Esophagus squamous epithelium (tissue), 5 donors: ENCODE results near the gene EPHA6. TPM values are rescaled to one million over a fixed set of nuclear protein-coding genes. Genes with fewer than 3 reads are reported as not detected.

Experiments
- DNase-seq: peaks from one replicate; lab custom pipeline; 2025; lab: John Stamatoyannopoulos, UW
- H3K27ac ChIP-seq, 4 donors: fragments of 200-600 bp; sonication (generic); one replicate each; pipeline ENCODE4 v1.5.1; 2016 to 2019; ENCODE audit warnings: mild to moderate bottlenecking in 1 of 4
- H3K27me3 ChIP-seq, 4 donors: fragments of 200-600 bp; sonication (generic); 1 replicate in 3 of 4; 2 replicates in 1 of 4; pipeline versions ENCODE4 v1.5.1 to v1.6.0; 2017 to 2021; ENCODE audit warnings: antibody characterized with exemption in 1 of 4
- H3K36me3 ChIP-seq, 3 donors: fragments of 200-600 bp; sonication (generic); one replicate each; pipeline ENCODE4 v1.5.1; 2016 to 2019
- H3K4me1 ChIP-seq, 3 donors: fragments of 200-600 bp; sonication (generic); one replicate each; pipeline ENCODE4 v1.5.1; 2017 to 2019
- H3K4me3 ChIP-seq, 4 donors: fragments of 200-600 bp; sonication (generic); 1 replicate in 3 of 4; 2 replicates in 1 of 4; pipeline ENCODE4 v1.5.1; 2016 to 2019; ENCODE audit warnings: mild to moderate bottlenecking in 2 of 4, moderate library complexity in 1 of 4
- H3K9me3 ChIP-seq, 3 donors: fragments of 200-600 bp; sonication (generic); one replicate each; pipeline ENCODE4 v1.5.1; 2016 to 2019
- CTCF ChIP-seq, 6 experiments: fragments of 450-650 bp in 4 of 6; fragments of 200-600 bp in 2 of 6; sonication (generic) in 2 of 6; IDR thresholded peaks; one replicate each; pipeline ENCODE4 v1.5.1; 2016 to 2019; ENCODE audit warnings: antibody characterized with exemption in 6 of 6, mild to moderate bottlenecking in 4 of 6, moderate library complexity in 4 of 6
- POLR2A ChIP-seq, 4 donors: fragments of 450-650 bp; IDR thresholded peaks; one replicate each; pipeline ENCODE4 v1.6.1; 2017; ENCODE audit warnings: antibody characterized with exemption in 4 of 4, mild to moderate bottlenecking in 4 of 4, moderate library complexity in 3 of 4
- WGBS, 2 donors: methylation state at CpG; one replicate each; pipeline ENCODE4 v1.1.5; 2018; 5-methylcytosine and 5-hydroxymethylcytosine counted together
- intact Hi-C: fragments of 100-400 bp; cut with DNase I; formaldehyde crosslinking; loops from one replicate; pipeline ENCODE4 v1.15.0; 2022
- total RNA-seq, 4 donors: library from RNA; depleted of rRNA; stranded (reverse); fragments of >200 nt; gene quantifications; one replicate each; pipeline ENCODE4 v1.1.0, GENCODE V29; 2016
- donor health status: DM: yes; HTN: yes; CAD: no.

Gene EPHA6
- total RNA-seq, 4 donors from 2014 or later = 0.34 to 2.9 (median 1.5) TPM

GRCh38 chr3:97177242-97177641 lies 362.8 kb downstream of the EPHA6 start:
- Histone ChIP-seq H3K4me3 (no peak overlapping the region), H3K27ac (no peak overlapping the region), H3K36me3 (no peaks in the 10 kb centered on the region), H3K4me1 (no peaks in the 10 kb centered on the region), H3K27me3 (no peaks in the 10 kb centered on the region), H3K9me3 (peaks cover 0 to 10% (median 0%) of the 10 kb centered on the region in 3 donors)
- intact Hi-C loops = no loop called here
- no peak for DNase-seq
- TF ChIP-seq POLR2A (IDR thresholded peaks at IDR 0.05) (no peak), CTCF (IDR thresholded peaks at IDR 0.05) (no peak)

DNA sequence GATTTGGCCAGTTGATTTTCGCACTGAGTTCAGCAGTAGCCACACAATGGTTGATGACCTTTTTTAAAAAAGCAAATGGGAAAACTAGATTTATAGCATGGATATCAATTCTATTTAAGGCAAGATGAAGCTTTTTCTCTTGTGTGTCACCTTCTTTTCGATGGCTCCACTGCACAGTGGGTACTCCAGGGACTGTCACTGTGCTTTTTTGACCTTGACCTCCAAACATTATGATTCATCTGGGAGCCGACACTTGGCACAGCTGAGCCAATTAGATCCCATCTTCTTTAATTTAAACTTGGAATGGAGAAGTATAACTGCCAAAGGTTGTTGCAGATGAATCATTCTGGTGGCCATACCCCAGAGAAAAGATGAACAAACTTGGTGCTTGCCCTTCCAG lies 367.3 kb downstream of the EPHA6 start:
- Histone ChIP-seq H3K4me1 (no peaks in the 10 kb centered on the region), H3K27ac (no peak overlapping the region), H3K36me3 (no peaks in the 10 kb centered on the region), H3K27me3 (no peaks in the 10 kb centered on the region), H3K4me3 (no peak overlapping the region), H3K9me3 (peaks cover 0 to 10% (median 0%) of the 10 kb centered on the region in 3 donors)
- DNase-seq = no peak
- intact Hi-C loops = no loop called here
- 61 to 64% methylated on average over 3 of the region's 3 CpGs for WGBS, 2 donors
- no peak for TF ChIP-seq CTCF (IDR thresholded peaks at IDR 0.05)
- TF ChIP-seq POLR2A (IDR thresholded peaks at IDR 0.05) = no peak

DNA sequence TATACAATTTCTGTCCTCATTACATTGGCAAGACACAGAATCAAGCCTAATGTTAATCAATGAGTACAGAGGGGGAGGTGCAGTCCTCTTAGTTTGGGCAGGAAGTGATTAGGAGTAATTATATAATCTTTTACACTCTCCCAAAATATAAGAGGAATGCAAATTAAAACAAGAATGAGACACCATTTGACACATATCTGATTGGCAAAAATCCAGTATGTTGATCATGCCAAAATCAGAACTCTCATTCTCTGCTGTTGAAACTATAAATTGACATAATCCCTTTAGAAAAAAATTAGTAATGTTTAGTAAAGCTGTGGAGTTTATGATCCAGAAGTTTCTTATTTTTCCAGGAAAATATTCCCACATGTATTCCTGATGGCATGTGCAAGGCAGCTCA lies 373.4 kb downstream of the EPHA6 start:
- H3K4me3 ChIP-seq = no peak overlapping the region
- H3K36me3 ChIP-seq = no peaks in the 10 kb centered on the region
- no peaks in the 10 kb centered on the region for H3K27me3 ChIP-seq
- intact Hi-C loops = no loop called here
- H3K9me3 ChIP-seq = no peaks in the 10 kb centered on the region
- no peak for DNase-seq
- H3K27ac ChIP-seq = no peak overlapping the region
- no peaks in the 10 kb centered on the region for H3K4me1 ChIP-seq
- TF ChIP-seq CTCF (IDR thresholded peaks at IDR 0.05) (no peak), POLR2A (IDR thresholded peaks at IDR 0.05) (no peak)

- no peak overlapping the region for H3K4me3 ChIP-seq
- intact Hi-C loops = no loop called here
- TF ChIP-seq POLR2A (IDR thresholded peaks at IDR 0.05) (no peak), CTCF (IDR thresholded peaks at IDR 0.05) (no peak)
- no peaks in the 10 kb centered on the region for H3K4me1 ChIP-seq
- H3K36me3 ChIP-seq = no peaks in the 10 kb centered on the region
- WGBS, 2 donors = 63 to 67% methylated on average over 2 of the region's 2 CpGs
- no peak for DNase-seq
- no peak overlapping the region for H3K27ac ChIP-seq
- H3K9me3 ChIP-seq = no peaks in the 10 kb centered on the region
- no peaks in the 10 kb centered on the region for H3K27me3 ChIP-seq
Observed at GRCh38 chr3:97189835-97190234, 375.4 kb downstream of the EPHA6 start.

DNA sequence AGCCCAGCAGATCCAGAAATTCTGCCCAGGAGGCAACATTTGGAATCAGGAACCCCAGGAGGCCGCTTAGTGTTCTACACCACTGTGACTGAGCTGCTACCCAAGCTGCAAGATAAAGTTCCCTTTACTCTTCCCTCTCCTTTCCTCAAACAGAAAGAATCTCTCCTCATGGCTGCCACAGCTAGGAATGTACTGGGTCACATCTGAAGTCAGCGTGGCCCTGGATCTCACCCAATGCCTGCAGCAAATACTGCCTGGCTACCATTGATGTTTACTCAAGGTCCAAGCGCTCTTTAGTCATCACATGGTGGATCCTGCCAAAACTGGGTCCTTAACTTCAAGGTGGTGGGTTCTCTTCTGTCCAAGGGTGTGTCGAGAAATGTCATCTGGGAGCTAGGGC lies 382.7 kb downstream of the EPHA6 start:
- WGBS, 2 donors = 71 to 75% methylated on average over 4 of the region's 4 CpGs
- intact Hi-C loops = no loop called here
- no peak for DNase-seq
- Histone ChIP-seq H3K36me3 (no peaks in the 10 kb centered on the region), H3K27me3 (no peaks in the 10 kb centered on the region), H3K27ac (no peak overlapping the region), H3K9me3 (no peaks in the 10 kb centered on the region), H3K4me1 (no peaks in the 10 kb centered on the region), H3K4me3 (no peak overlapping the region)
- TF ChIP-seq POLR2A (IDR thresholded peaks at IDR 0.05) (no peak), CTCF (IDR thresholded peaks at IDR 0.05) (no peak)
